HG02884 (cell line): ENCODE results near the gene IRF4.

ENCODE experiments used
- ATAC-seq: cut with Tn5 transposase; IDR thresholded peaks from one replicate; pipeline ENCODE4 v1.9.1; 2021; ENCODE audit warnings: mild to moderate bottlenecking, moderate library complexity; ENCODE audit not compliant: unreplicated experiment

The IRF4 gene

GRCh38 chr6:395432-396125, 4.0 kb downstream of the IRF4 start:
- ATAC-seq, result no peak

GRCh38 chr6:396126-396520, 4.6 kb downstream of the IRF4 start:
- no peak for ATAC-seq

GRCh38 chr6:397056-397455, 5.5 kb downstream of the IRF4 start:
- ATAC-seq, result no peak

GRCh38 chr6:397604-398003, 6.1 kb downstream of the IRF4 start:
- no peak for ATAC-seq

- no peak for ATAC-seq
Observed at GRCh38 chr6:398065-398464, 6.5 kb downstream of the IRF4 start.

GRCh38 chr6:398558-399078, 7.1 kb downstream of the IRF4 start:
- no peak for ATAC-seq

- peak; percentile 42 for ATAC-seq
Observed at GRCh38 chr6:399785-400534, 8.4 kb downstream of the IRF4 start.

- ATAC-seq, result no peak
Observed at GRCh38 chr6:400815-401214, 9.3 kb downstream of the IRF4 start.

GRCh38 chr6:401239-401993, 9.9 kb downstream of the IRF4 start:
- ATAC-seq, result no peak

GRCh38 chr6:401994-402640, 10.6 kb downstream of the IRF4 start:
- ATAC-seq, result no peak

GRCh38 chr6:402901-403658, 11.5 kb downstream of the IRF4 start:
- no peak for ATAC-seq

- no peak for ATAC-seq
Observed at GRCh38 chr6:403659-404655, 12.4 kb downstream of the IRF4 start.

- no peak for ATAC-seq
Observed at GRCh38 chr6:404685-405423, 13.3 kb downstream of the IRF4 start.

GRCh38 chr6:408148-408547, 16.6 kb downstream of the IRF4 start:
- ATAC-seq, result no peak

- no peak for ATAC-seq
Observed at GRCh38 chr6:408599-409102, 17.1 kb downstream of the IRF4 start.

GRCh38 chr6:409370-409972, 17.9 kb downstream of the IRF4 start:
- no peak for ATAC-seq

- ATAC-seq, result no peak
Observed at GRCh38 chr6:410555-411395, 19.2 kb downstream of the IRF4 start.
